ENCODE data around the gene ADAMTSL1. TPM values are rescaled to one million over a fixed set of nuclear protein-coding genes. Genes with fewer than 3 reads are reported as not detected.

Gene ADAMTSL1
- total and polyA plus RNA-seq, 2 of the 13 experiments (the other 11 are each of a cell fraction or from before 2014, with no cell fraction given) = not detected

DNA sequence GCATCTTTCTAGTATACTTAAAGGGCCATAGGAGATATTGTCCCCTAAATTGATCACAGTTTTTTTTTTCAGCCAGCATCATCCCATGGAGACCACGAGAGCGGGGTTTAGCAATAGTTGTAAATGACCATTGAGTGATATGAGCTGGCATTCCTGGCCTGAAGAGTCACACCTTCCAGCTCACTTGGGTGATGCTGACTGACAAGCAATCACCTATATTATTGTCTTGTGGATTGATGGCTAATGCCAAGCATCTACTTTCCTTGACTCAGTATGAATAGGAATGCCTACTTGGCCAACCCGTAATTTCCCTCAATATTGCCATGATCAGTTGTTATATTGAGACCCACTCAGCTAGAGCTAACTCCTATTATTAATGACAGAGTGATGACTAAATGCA is 70.5 kb downstream of the ADAMTSL1 start:
- ATAC-seq (no peak), DNase-seq (ENCODE audit: low spot score) (no peak), FAIRE-seq (no peak)
- Histone ChIP-seq H3K9ac (ENCODE audit: insufficient read depth, low read depth, low read length) (no peak overlapping the region), H3K27me3 (ENCODE audit: control insufficient read depth in 1 of 2, insufficient read depth in 2 of 2, low read length in 2 of 2) (no peaks in the 10 kb centered on the region), H3K79me2 (ENCODE audit: insufficient read depth, low read length) (no peaks in the 10 kb centered on the region), H3K36me3 (replicated peaks in 1 of 2; ENCODE audit: control insufficient read depth in 1 of 2, insufficient read depth in 2 of 2, low read length in 2 of 2) (no peaks in the 10 kb centered on the region), H2AFZ (ENCODE audit: low read length) (no peak overlapping the region), H3K9me3 (ENCODE audit: low read length) (no peaks in the 10 kb centered on the region), H4K20me1 (ENCODE audit: insufficient read depth, low read length) (no peaks in the 10 kb centered on the region), H3K27ac (ENCODE audit: extremely low read length, insufficient read depth, low read length) (no peak overlapping the region), H3K4me2 (ENCODE audit: low read depth, low read length) (no peak overlapping the region), H3K4me3 (replicated peaks in 1 of 3; ENCODE audit: insufficient read depth in 1 of 3, low read depth in 2 of 3, low read length in 3 of 3) (no peak overlapping the region), H3K4me1 (ENCODE audit: insufficient read depth, low read length) (no peaks in the 10 kb centered on the region)
- BruUV-seq (replicated peaks) = no TSS peak
- TF ChIP-seq HCFC1 (IDR thresholded peaks at IDR 0.05; ENCODE audit: low read depth, low read length) = no peak
- TF ChIP-seq, protein P1, sequence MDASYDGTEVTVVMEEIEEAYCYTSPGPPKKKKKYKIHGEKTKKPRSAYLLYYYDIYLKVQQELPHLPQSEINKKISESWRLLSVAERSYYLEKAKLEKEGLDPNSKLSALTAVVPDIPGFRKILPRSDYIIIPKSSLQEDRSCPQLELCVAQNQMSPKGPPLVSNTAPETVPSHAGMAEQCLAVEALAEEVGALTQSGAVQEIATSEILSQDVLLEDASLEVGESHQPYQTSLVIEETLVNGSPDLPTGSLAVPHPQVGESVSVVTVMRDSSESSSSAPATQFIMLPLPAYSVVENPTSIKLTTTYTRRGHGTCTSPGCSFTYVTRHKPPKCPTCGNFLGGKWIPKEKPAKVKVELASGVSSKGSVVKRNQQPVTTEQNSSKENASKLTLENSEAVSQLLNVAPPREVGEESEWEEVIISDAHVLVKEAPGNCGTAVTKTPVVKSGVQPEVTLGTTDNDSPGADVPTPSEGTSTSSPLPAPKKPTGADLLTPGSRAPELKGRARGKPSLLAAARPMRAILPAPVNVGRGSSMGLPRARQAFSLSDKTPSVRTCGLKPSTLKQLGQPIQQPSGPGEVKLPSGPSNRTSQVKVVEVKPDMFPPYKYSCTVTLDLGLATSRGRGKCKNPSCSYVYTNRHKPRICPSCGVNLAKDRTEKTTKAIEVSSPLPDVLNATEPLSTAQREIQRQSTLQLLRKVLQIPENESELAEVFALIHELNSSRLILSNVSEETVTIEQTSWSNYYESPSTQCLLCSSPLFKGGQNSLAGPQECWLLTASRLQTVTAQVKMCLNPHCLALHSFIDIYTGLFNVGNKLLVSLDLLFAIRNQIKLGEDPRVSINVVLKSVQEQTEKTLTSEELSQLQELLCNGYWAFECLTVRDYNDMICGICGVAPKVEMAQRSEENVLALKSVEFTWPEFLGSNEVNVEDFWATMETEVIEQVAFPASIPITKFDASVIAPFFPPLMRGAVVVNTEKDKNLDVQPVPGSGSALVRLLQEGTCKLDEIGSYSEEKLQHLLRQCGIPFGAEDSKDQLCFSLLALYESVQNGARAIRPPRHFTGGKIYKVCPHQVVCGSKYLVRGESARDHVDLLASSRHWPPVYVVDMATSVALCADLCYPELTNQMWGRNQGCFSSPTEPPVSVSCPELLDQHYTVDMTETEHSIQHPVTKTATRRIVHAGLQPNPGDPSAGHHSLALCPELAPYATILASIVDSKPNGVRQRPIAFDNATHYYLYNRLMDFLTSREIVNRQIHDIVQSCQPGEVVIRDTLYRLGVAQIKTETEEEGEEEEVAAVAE (CRISPR knock-in tag; IDR thresholded peaks at IDR 0.05; ENCODE audit: borderline replicate concordance) = no peak
- POLR2A ChIA-PET = no interaction called here
- intact Hi-C loops (cut with micrococcal nuclease; ENCODE audit: unreplicated experiment) (loop anchor here (10.0 kb wide), 1 partner anchor 60 kb away; no protein-coding TSS in a partner anchor), in situ Hi-C loops (cut with HindIII; ENCODE audit: extremely low pct_ligation_motif_present, low pct_unique_long_range_greater_than_20kb) (no loop called here)
- WGBS (ENCODE audit: low lambda C conversion rate) = 0% methylated on average over 3 of the region's 3 CpGs
- CTCF ChIA-PET (ENCODE audit: low intra/inter-chr PET ratio, low total read pairs) = no interaction called here

DNA sequence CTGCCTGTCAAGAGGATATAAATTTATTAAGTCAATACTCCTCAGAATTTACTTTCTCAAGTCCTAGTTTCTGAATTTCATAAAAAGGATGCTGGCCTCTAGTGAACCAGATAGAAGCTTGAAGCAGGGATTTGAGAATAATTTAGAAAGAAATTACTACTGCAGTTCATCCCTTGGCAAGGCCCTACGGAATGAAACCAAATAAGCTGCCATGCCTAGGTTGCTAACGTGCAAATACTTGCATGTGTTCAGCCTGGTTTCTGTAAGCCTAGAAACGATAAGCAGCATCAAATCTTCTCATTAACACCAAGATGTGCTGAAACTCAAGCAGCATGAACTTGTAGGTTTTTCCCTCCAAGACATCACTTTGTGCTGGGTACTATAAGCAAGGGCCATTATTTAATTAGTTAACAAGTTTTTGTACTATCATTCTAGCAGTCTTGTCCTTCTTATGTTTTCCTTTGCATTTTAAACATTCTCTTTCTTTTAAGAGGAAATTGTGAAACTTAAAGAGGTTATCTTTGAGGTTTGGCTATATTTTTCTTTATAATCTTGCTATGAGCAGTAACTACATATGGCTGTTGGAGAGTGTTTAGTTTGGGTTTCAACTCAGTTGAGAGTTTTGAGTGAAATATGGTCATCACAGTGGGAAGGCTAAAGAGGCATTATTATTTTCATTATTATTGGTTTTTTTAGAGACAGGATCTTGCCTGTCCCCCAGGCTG is 71.8 kb downstream of the ADAMTSL1 start:
- H2AFZ ChIP-seq (ENCODE audit: low read length) = no peak overlapping the region
- no peaks in the 10 kb centered on the region for H3K27me3 ChIP-seq (ENCODE audit: control insufficient read depth in 1 of 2, insufficient read depth in 2 of 2, low read length in 2 of 2)
- intact Hi-C loops (cut with micrococcal nuclease; ENCODE audit: unreplicated experiment) = loop anchor here (10.0 kb wide), 1 partner anchor 59 kb away; no protein-coding TSS in a partner anchor
- no peak overlapping the region for H3K27ac ChIP-seq (ENCODE audit: extremely low read length, insufficient read depth, low read length)
- no peak overlapping the region for H3K4me2 ChIP-seq (ENCODE audit: low read depth, low read length)
- H3K79me2 ChIP-seq (ENCODE audit: insufficient read depth, low read length) = no peaks in the 10 kb centered on the region
- no peak overlapping the region for H3K9ac ChIP-seq (ENCODE audit: insufficient read depth, low read depth, low read length)
- TF ChIP-seq FOSL2 (CRISPR knock-in tag; IDR thresholded peaks at IDR 0.05) = no peak
- TF ChIP-seq, protein P2, sequence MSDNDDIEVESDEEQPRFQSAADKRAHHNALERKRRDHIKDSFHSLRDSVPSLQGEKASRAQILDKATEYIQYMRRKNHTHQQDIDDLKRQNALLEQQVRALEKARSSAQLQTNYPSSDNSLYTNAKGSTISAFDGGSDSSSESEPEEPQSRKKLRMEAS (IDR thresholded peaks at IDR 0.05) = no peak
- no peak for TF ChIP-seq SP2 (CRISPR knock-in tag; IDR thresholded peaks at IDR 0.05)
- TF ChIP-seq ZNF839 (CRISPR knock-in tag; IDR thresholded peaks at IDR 0.05; ENCODE audit: borderline replicate concordance) = no peak
- TF ChIP-seq KDM6A (CRISPR knock-in tag; IDR thresholded peaks at IDR 0.05; ENCODE audit: low read depth) = no peak
- no peak for TF ChIP-seq ZNF484 (CRISPR knock-in tag; IDR thresholded peaks at IDR 0.05; ENCODE audit: borderline replicate concordance, low read depth)
- no peak for TF ChIP-seq MIER2 (CRISPR knock-in tag; IDR thresholded peaks at IDR 0.05)
- no peak for TF ChIP-seq ARNT (IDR thresholded peaks at IDR 0.05)
- in situ Hi-C loops (cut with HindIII; ENCODE audit: extremely low pct_ligation_motif_present, low pct_unique_long_range_greater_than_20kb) = no loop called here
- ChIA-PET POLR2A (no interaction called here), CTCF (ENCODE audit: low intra/inter-chr PET ratio, low total read pairs) (no interaction called here)
- no peaks in the 10 kb centered on the region for H3K36me3 ChIP-seq (replicated peaks in 1 of 2; ENCODE audit: control insufficient read depth in 1 of 2, insufficient read depth in 2 of 2, low read length in 2 of 2)
- H3K4me3 ChIP-seq (replicated peaks in 1 of 3; ENCODE audit: insufficient read depth in 1 of 3, low read depth in 2 of 3, low read length in 3 of 3) = no peak overlapping the region
- no peak for FAIRE-seq
- ATAC-seq = no peak
- H3K4me1 ChIP-seq (ENCODE audit: insufficient read depth, low read length) = no peaks in the 10 kb centered on the region
- H4K20me1 ChIP-seq (ENCODE audit: insufficient read depth, low read length) = no peaks in the 10 kb centered on the region
- no peaks in the 10 kb centered on the region for H3K9me3 ChIP-seq (ENCODE audit: low read length)
- no TSS peak for BruUV-seq (replicated peaks)
- 6% methylated on average over 3 of the region's 3 CpGs for WGBS (ENCODE audit: low lambda C conversion rate)
- DNase-seq (ENCODE audit: low spot score) = no peak

Data from HepG2 (cell line).